Measurements from ENCODE around the gene COLQ. TPM values are rescaled to one million over a fixed set of nuclear protein-coding genes. Genes with fewer than 3 reads are reported as not detected.
A peak's percentile ranks its signal among the peaks of the same experiment; 100 is the strongest.
"Not testable (repeated sequence)": the region's sequence is repeated elsewhere in the genome, so short reads cannot be mapped to it uniquely, and the experiment has no call there.

The COLQ gene
- total RNA-seq, 1 experiment from 2014 or later: 1.5 TPM

GRCh38 chr3:15538345-15538744 is 16.8 kb upstream of the COLQ start:
- intact Hi-C loops (cut with micrococcal nuclease): no loop called here
- Histone ChIP-seq H4K20me1 (ENCODE audit: low read length) (no peaks in the 10 kb centered on the region), H2AFZ (ENCODE audit: low read length) (no peak overlapping the region), H3K36me3 (ENCODE audit: low read depth, low read length) (no peaks in the 10 kb centered on the region), H3K4me2 (ENCODE audit: low read length) (no peak overlapping the region), H3K9ac (ENCODE audit: low read length) (no peak overlapping the region), H3K27me3 (ENCODE audit: low read length) (no peaks in the 10 kb centered on the region), H3K9me3 (ENCODE audit: low read length) (no peaks in the 10 kb centered on the region), H3K9me2 (replicated peaks; ENCODE audit: low read length) (no peaks in the 10 kb centered on the region), H3F3A (ENCODE audit: low read length, unreplicated experiment) (no peaks in the 10 kb centered on the region), H3K4me3 (ENCODE audit: low read length) (no peak overlapping the region), H3K4me1 (ENCODE audit: insufficient read depth, low read length) (no peaks in the 10 kb centered on the region), H3K27ac (ENCODE audit: low read length) (no peak overlapping the region), H3K79me2 (ENCODE audit: low read length) (no peaks in the 10 kb centered on the region)
- BruUV-seq (replicated peaks): no TSS peak
- TF ChIP-seq EZH2 (IDR thresholded peaks at IDR 0.05; ENCODE audit: low read length, unreplicated experiment): no peak
- no peak for TF ChIP-seq EZH2phosphoT487 (IDR thresholded peaks at IDR 0.05; ENCODE audit: borderline replicate concordance, low read length)
- TF ChIP-seq CTCF (conservative IDR thresholded peaks at IDR 0.05; ENCODE audit: low read depth, low read length): no peak
- ChIA-PET CTCF (no interaction called here), POLR2A (ENCODE audit: unreplicated experiment) (no interaction called here)
- no peak for DNase-seq
- ATAC-seq: no peak

- Histone ChIP-seq H4K20me1 (ENCODE audit: low read length) (no peaks in the 10 kb centered on the region), H3K79me2 (ENCODE audit: low read length) (no peaks in the 10 kb centered on the region), H2AFZ (ENCODE audit: low read length) (no peak overlapping the region), H3K9me3 (ENCODE audit: low read length) (no peaks in the 10 kb centered on the region), H3K4me2 (ENCODE audit: low read length) (no peak overlapping the region), H3F3A (ENCODE audit: low read length, unreplicated experiment) (no peaks in the 10 kb centered on the region), H3K27me3 (ENCODE audit: low read length) (no peaks in the 10 kb centered on the region), H3K4me1 (ENCODE audit: insufficient read depth, low read length) (no peaks in the 10 kb centered on the region), H3K9ac (ENCODE audit: low read length) (no peak overlapping the region), H3K9me2 (replicated peaks; ENCODE audit: low read length) (no peaks in the 10 kb centered on the region), H3K4me3 (ENCODE audit: low read length) (no peak overlapping the region), H3K27ac (ENCODE audit: low read length) (no peak overlapping the region), H3K36me3 (ENCODE audit: low read depth, low read length) (no peaks in the 10 kb centered on the region)
- POLR2A ChIA-PET (ENCODE audit: unreplicated experiment): no interaction called here
- TF ChIP-seq EZH2phosphoT487 (IDR thresholded peaks at IDR 0.05; ENCODE audit: borderline replicate concordance, low read length) (no peak), CTCF (conservative IDR thresholded peaks at IDR 0.05; ENCODE audit: low read depth, low read length) (no peak), EZH2 (IDR thresholded peaks at IDR 0.05; ENCODE audit: low read length, unreplicated experiment) (no peak)
- DNase-seq (no peak), ATAC-seq (no peak)
- no TSS peak for BruUV-seq (replicated peaks)
- CTCF ChIA-PET: no interaction called here
- intact Hi-C loops (cut with micrococcal nuclease): no loop called here
These were observed 15.3 kb upstream of the COLQ start for GRCh38 chr3:15536856-15537255.

GRCh38 chr3:15535732-15536131 is 14.2 kb upstream of the COLQ start:
- Histone ChIP-seq H3K4me3 (ENCODE audit: low read length) (no peak overlapping the region), H3K9ac (ENCODE audit: low read length) (no peak overlapping the region), H3F3A (ENCODE audit: low read length, unreplicated experiment) (no peaks in the 10 kb centered on the region), H3K4me1 (ENCODE audit: insufficient read depth, low read length) (no peaks in the 10 kb centered on the region), H3K27ac (ENCODE audit: low read length) (no peak overlapping the region), H3K9me2 (replicated peaks; ENCODE audit: low read length) (no peaks in the 10 kb centered on the region), H3K27me3 (ENCODE audit: low read length) (no peaks in the 10 kb centered on the region), H4K20me1 (ENCODE audit: low read length) (no peaks in the 10 kb centered on the region), H2AFZ (ENCODE audit: low read length) (no peak overlapping the region), H3K4me2 (ENCODE audit: low read length) (no peak overlapping the region), H3K79me2 (ENCODE audit: low read length) (no peaks in the 10 kb centered on the region), H3K9me3 (ENCODE audit: low read length) (no peaks in the 10 kb centered on the region), H3K36me3 (ENCODE audit: low read depth, low read length) (no peaks in the 10 kb centered on the region)
- TF ChIP-seq CTCF (conservative IDR thresholded peaks at IDR 0.05; ENCODE audit: low read depth, low read length) (no peak), EZH2phosphoT487 (IDR thresholded peaks at IDR 0.05; ENCODE audit: borderline replicate concordance, low read length) (no peak), EZH2 (IDR thresholded peaks at IDR 0.05; ENCODE audit: low read length, unreplicated experiment) (no peak)
- peak; percentile 95 for ATAC-seq
- ChIA-PET CTCF (no interaction called here), POLR2A (ENCODE audit: unreplicated experiment) (interaction anchor here (0.7 kb wide), 1 partner anchor 11 kb away, joined by 3 read pairs; no protein-coding TSS in a partner anchor)
- no TSS peak for BruUV-seq (replicated peaks)
- peak; percentile 19 for DNase-seq
- intact Hi-C loops (cut with micrococcal nuclease): no loop called here

- H3K9ac ChIP-seq (ENCODE audit: low read length); ATAC-seq; H2AFZ ChIP-seq (ENCODE audit: low read length); H3K36me3 ChIP-seq (ENCODE audit: low read depth, low read length); intact Hi-C loops (cut with micrococcal nuclease); H4K20me1 ChIP-seq (ENCODE audit: low read length); CTCF ChIA-PET; H3K27ac ChIP-seq (ENCODE audit: low read length); H3K27me3 ChIP-seq (ENCODE audit: low read length); BruUV-seq (replicated peaks); H3K9me3 ChIP-seq (ENCODE audit: low read length); H3K4me1 ChIP-seq (ENCODE audit: insufficient read depth, low read length); H3K4me3 ChIP-seq (ENCODE audit: low read length); H3K9me2 ChIP-seq (replicated peaks; ENCODE audit: low read length); H3K79me2 ChIP-seq (ENCODE audit: low read length); DNase-seq; H3F3A ChIP-seq (ENCODE audit: low read length, unreplicated experiment); H3K4me2 ChIP-seq (ENCODE audit: low read length); POLR2A ChIA-PET (ENCODE audit: unreplicated experiment): not testable (repeated sequence)
These were observed 11.1 kb upstream of the COLQ start for GRCh38 chr3:15532614-15533013.
